ENCODE data around the gene PLXNA1.

The PLXNA1 gene

GRCh38 chr3:127011270-127011992 is 28.5 kb downstream of the PLXNA1 start:
- no peak overlapping the region for H3K9ac ChIP-seq (ENCODE audit: low read length)

GRCh38 chr3:127012091-127012490 is 29.2 kb downstream of the PLXNA1 start:
- TF ChIP-seq, protein P1, sequence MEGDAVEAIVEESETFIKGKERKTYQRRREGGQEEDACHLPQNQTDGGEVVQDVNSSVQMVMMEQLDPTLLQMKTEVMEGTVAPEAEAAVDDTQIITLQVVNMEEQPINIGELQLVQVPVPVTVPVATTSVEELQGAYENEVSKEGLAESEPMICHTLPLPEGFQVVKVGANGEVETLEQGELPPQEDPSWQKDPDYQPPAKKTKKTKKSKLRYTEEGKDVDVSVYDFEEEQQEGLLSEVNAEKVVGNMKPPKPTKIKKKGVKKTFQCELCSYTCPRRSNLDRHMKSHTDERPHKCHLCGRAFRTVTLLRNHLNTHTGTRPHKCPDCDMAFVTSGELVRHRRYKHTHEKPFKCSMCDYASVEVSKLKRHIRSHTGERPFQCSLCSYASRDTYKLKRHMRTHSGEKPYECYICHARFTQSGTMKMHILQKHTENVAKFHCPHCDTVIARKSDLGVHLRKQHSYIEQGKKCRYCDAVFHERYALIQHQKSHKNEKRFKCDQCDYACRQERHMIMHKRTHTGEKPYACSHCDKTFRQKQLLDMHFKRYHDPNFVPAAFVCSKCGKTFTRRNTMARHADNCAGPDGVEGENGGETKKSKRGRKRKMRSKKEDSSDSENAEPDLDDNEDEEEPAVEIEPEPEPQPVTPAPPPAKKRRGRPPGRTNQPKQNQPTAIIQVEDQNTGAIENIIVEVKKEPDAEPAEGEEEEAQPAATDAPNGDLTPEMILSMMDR (IDR thresholded peaks at IDR 0.05; ENCODE audit: insufficient read depth, low read length, poor library complexity, severe bottlenecking), result no peak
- TF ChIP-seq EZH2phosphoT487 (conservative IDR thresholded peaks at IDR 0.05; ENCODE audit: low read length), result no peak
- Histone ChIP-seq H3K9me3 (ENCODE audit: insufficient read depth, low read length) (no peaks in the 10 kb centered on the region), H3K9ac (ENCODE audit: low read length) (no peak overlapping the region), H3K27ac (ENCODE audit: low read depth, low read length) (no peak overlapping the region), H3K36me3 (ENCODE audit: low read length) (no peaks in the 10 kb centered on the region), H3K4me2 (ENCODE audit: low read depth, low read length, poor library complexity, severe bottlenecking) (no peak overlapping the region), H3K79me2 (ENCODE audit: insufficient read depth, low read length) (no peaks in the 10 kb centered on the region), H3K27me3 (ENCODE audit: low read length) (no peaks in the 10 kb centered on the region), H3K9me2 (replicated peaks; ENCODE audit: insufficient read depth, low read length) (no peaks in the 10 kb centered on the region), H3K4me3 (ENCODE audit: insufficient read depth, low read length, poor library complexity, severe bottlenecking) (no peak overlapping the region), H3F3A (ENCODE audit: insufficient read depth) (no peaks in the 10 kb centered on the region), H4K20me1 (ENCODE audit: low read depth, low read length) (no peaks in the 10 kb centered on the region), H2AFZ (ENCODE audit: low read depth, low read length, severe bottlenecking) (no peak overlapping the region)

More at GRCh38 chr3:127011270-127011992, 28.5 kb downstream of the PLXNA1 start:
- Histone ChIP-seq H3K9me2 (replicated peaks; ENCODE audit: insufficient read depth, low read length) (no peaks in the 10 kb centered on the region), H3K36me3 (ENCODE audit: low read length) (no peaks in the 10 kb centered on the region), H3F3A (ENCODE audit: insufficient read depth) (no peaks in the 10 kb centered on the region), H3K4me3 (ENCODE audit: insufficient read depth, low read length, poor library complexity, severe bottlenecking) (no peak overlapping the region), H4K20me1 (ENCODE audit: low read depth, low read length) (no peaks in the 10 kb centered on the region), H2AFZ (ENCODE audit: low read depth, low read length, severe bottlenecking) (no peak overlapping the region), H3K79me2 (ENCODE audit: insufficient read depth, low read length) (no peaks in the 10 kb centered on the region), H3K9me3 (ENCODE audit: insufficient read depth, low read length) (no peaks in the 10 kb centered on the region), H3K27me3 (ENCODE audit: low read length) (no peaks in the 10 kb centered on the region), H3K27ac (ENCODE audit: low read depth, low read length) (no peak overlapping the region), H3K4me2 (ENCODE audit: low read depth, low read length, poor library complexity, severe bottlenecking) (no peak overlapping the region)
- TF ChIP-seq, protein P1 (IDR thresholded peaks at IDR 0.05; ENCODE audit: insufficient read depth, low read length, poor library complexity, severe bottlenecking), result no peak
- no peak for TF ChIP-seq EZH2phosphoT487 (conservative IDR thresholded peaks at IDR 0.05; ENCODE audit: low read length)

- Histone ChIP-seq H4K20me1 (ENCODE audit: low read depth, low read length) (no peaks in the 10 kb centered on the region), H3K27ac (ENCODE audit: low read depth, low read length) (no peak overlapping the region), H3K9me2 (replicated peaks; ENCODE audit: insufficient read depth, low read length) (no peaks in the 10 kb centered on the region), H3K4me2 (ENCODE audit: low read depth, low read length, poor library complexity, severe bottlenecking) (no peak overlapping the region), H3K4me3 (ENCODE audit: insufficient read depth, low read length, poor library complexity, severe bottlenecking) (no peak overlapping the region), H3K9ac (ENCODE audit: low read length) (no peak overlapping the region), H3K36me3 (ENCODE audit: low read length) (no peaks in the 10 kb centered on the region), H3F3A (ENCODE audit: insufficient read depth) (no peaks in the 10 kb centered on the region), H2AFZ (ENCODE audit: low read depth, low read length, severe bottlenecking) (no peak overlapping the region), H3K9me3 (ENCODE audit: insufficient read depth, low read length) (no peaks in the 10 kb centered on the region), H3K79me2 (ENCODE audit: insufficient read depth, low read length) (no peaks in the 10 kb centered on the region), H3K27me3 (ENCODE audit: low read length) (no peaks in the 10 kb centered on the region)
- TF ChIP-seq EZH2phosphoT487 (conservative IDR thresholded peaks at IDR 0.05; ENCODE audit: low read length), result no peak
- TF ChIP-seq, protein P1 (IDR thresholded peaks at IDR 0.05; ENCODE audit: insufficient read depth, low read length, poor library complexity, severe bottlenecking), result no peak
Measured at GRCh38 chr3:127013181-127013580, 30.3 kb downstream of the PLXNA1 start.

All from SU-DHL-6 (cell line).